Ovary (tissue), 9 donors: ENCODE results near the gene ALK. TPM values are rescaled to one million over a fixed set of nuclear protein-coding genes. Genes with fewer than 3 reads are reported as not detected.

Experiments used
- DNase-seq, 5 donors: peaks; one replicate each; pipeline ENCODE4 v3.0.0-alpha.2; 2019 to 2020
- H3K27ac ChIP-seq, 2 donors: fragments of 200-600 bp; one replicate each; pipeline versions ENCODE4 v1.5.1 to v1.8.0; 2019 to 2022
- H3K27me3 ChIP-seq: fragments of 200-600 bp; one replicate; pipeline ENCODE4 v1.8.0; 2022
- H3K36me3 ChIP-seq: fragments of 200-600 bp; sonication (generic); one replicate; pipeline ENCODE4 v1.5.1; 2019
- H3K4me1 ChIP-seq: one replicate; pipeline ENCODE4 v1.8.1; 2013; ENCODE audit warnings: mild to moderate bottlenecking, moderate library complexity; ENCODE audit not compliant: insufficient read depth
- H3K4me3 ChIP-seq: fragments of 200-600 bp; sonication (generic); one replicate; pipeline ENCODE4 v1.5.1; 2017
- H3K9me3 ChIP-seq, 2 donors: fragments of 200-600 bp in 1 of 2; sonication (generic) in 1 of 2; one replicate each; pipeline versions ENCODE4 v1.5.1 to v1.8.1; 2013 to 2019; ENCODE audit warnings: mild to moderate bottlenecking in 1 of 2, moderate library complexity in 1 of 2
- CTCF ChIP-seq, 3 donors: fragments of 450-650 bp in 2 of 3; fragments of 200-600 bp in 1 of 3; IDR thresholded peaks; one replicate each; pipeline versions ENCODE4 v1.5.1 to v1.8.0; 2016 to 2022; ENCODE audit warnings: antibody characterized with exemption in 3 of 3, mild to moderate bottlenecking in 1 of 3
- EP300 ChIP-seq: sonication (generic); formaldehyde crosslinking; IDR thresholded peaks from one replicate; pipeline ENCODE4 v1.6.1; 2017; ENCODE audit warnings: antibody characterized with exemption
- POLR2A ChIP-seq: fragments of 450-650 bp; IDR thresholded peaks from one replicate; pipeline ENCODE4 v1.6.1; 2017; ENCODE audit warnings: antibody characterized with exemption, mild to moderate bottlenecking, moderate library complexity
- WGBS, 3 donors: extraction: QIAGEN DNeasy Blood & Tissue Kit in 1 of 3; methylation state at CpG; one replicate each; pipeline versions ENCODE4 v1.1.5 to v1.1.7; 2013 to 2017; 5-methylcytosine and 5-hydroxymethylcytosine counted together
- intact Hi-C, 4 donors: fragments of 100-400 bp; cut with DNase I; formaldehyde crosslinking; loops; one replicate each; pipeline versions ENCODE4 v1.11.0 to v1.15.1; 2022 to 2023
- polyA plus RNA-seq, 2 donors: library from polyadenylated mRNA; stranded (reverse); fragments of 200-250 nt in 1 of 2; fragments of 350-450 nt in 1 of 2; fragmentation: Illumina TruSeq in 1 of 2; extraction: RNeasy Lipid Tissue Mini Kit (QIAGEN cat#74804) in 1 of 2; gene quantifications; one replicate each; pipeline ENCODE4 v1.2.3, GENCODE V29; 2013 to 2014
- total RNA-seq, 7 donors: library from RNA; depleted of rRNA in 2 of 7; stranded (reverse); fragments of >200 nt in 2 of 7; fragmentation: NEBNext Ultra II Directional in 3 of 7; extraction: Animal tissue kit (Norgen Biotek cat#: 25700) in 3 of 7; gene quantifications; one replicate each; pipeline versions ENCODE4 v1.1.0 to v1.2.4, GENCODE V29; 2016 to 2023
- donor health status: DM: no; HTN: no; CAD: no; lungs with moderate emphysema.
- donor health status: DM: no; HTN: no; CAD: no.
- donor health status: Bipolar disorder and iron deficiency.
- donor health status: DM: yes; HTN: yes; CAD: no.
- donor health status: DM: no; HTN: no; CAD: no.
- donor health status: DM: yes; HTN: yes; CAD: no.

The ALK gene
- total and polyA plus RNA-seq, 9 donors = 0.05 to 1.7 (median 0.23) TPM; not detected in 1

- no peak for TF ChIP-seq POLR2A
- no peak for TF ChIP-seq EP300
- TF ChIP-seq CTCF (IDR thresholded peaks at IDR 0.05) = no peak
- no peaks in the 10 kb centered on the region for H3K9me3 ChIP-seq
- 49 to 88% (median 61%) methylated on average over 2 of the region's 2 CpGs for WGBS, 3 donors
- no peaks in the 10 kb centered on the region for H3K27me3 ChIP-seq
- intact Hi-C loops = no loop called here
- DNase-seq = no peak
- no peak overlapping the region for H3K27ac ChIP-seq
- H3K36me3 ChIP-seq = no peaks in the 10 kb centered on the region
- no peak overlapping the region for H3K4me3 ChIP-seq
- H3K4me1 ChIP-seq = no peaks in the 10 kb centered on the region
Observed at GRCh38 chr2:29433128-29433527, 488.3 kb downstream of the ALK start.

- H3K4me3 ChIP-seq = no peak overlapping the region
- intact Hi-C loops = no loop called here
- H3K36me3 ChIP-seq = no peaks in the 10 kb centered on the region
- no peak for DNase-seq
- no peaks in the 10 kb centered on the region for H3K9me3 ChIP-seq
- TF ChIP-seq EP300 (no peak), CTCF (IDR thresholded peaks at IDR 0.05) (no peak), POLR2A (no peak)
- no peak overlapping the region for H3K27ac ChIP-seq
- H3K4me1 ChIP-seq = no peaks in the 10 kb centered on the region
- H3K27me3 ChIP-seq = no peaks in the 10 kb centered on the region
- 86 to 95% (median 94%) methylated on average over 1 of the region's 1 CpG for WGBS, 3 donors
Observed at GRCh38 chr2:29431485-29431884, 489.9 kb downstream of the ALK start.

GRCh38 chr2:29430382-29431112 lies 490.8 kb downstream of the ALK start:
- TF ChIP-seq EP300 (no peak), POLR2A (no peak)
- WGBS, 3 donors = 35 to 54% (median 47%) methylated on average over 4 of the region's 4 CpGs
- H3K27me3 ChIP-seq = no peaks in the 10 kb centered on the region
- H3K4me3 ChIP-seq = no peak overlapping the region
- intact Hi-C loops = no loop called here
- H3K9me3 ChIP-seq = no peaks in the 10 kb centered on the region
- H3K4me1 ChIP-seq = no peaks in the 10 kb centered on the region
- no peak overlapping the region for H3K27ac ChIP-seq
- H3K36me3 ChIP-seq = no peaks in the 10 kb centered on the region
- DNase-seq = no peak

GRCh38 chr2:29426354-29426753 lies 495.0 kb downstream of the ALK start:
- Histone ChIP-seq H3K9me3 (no peaks in the 10 kb centered on the region), H3K4me3 (no peak overlapping the region), H3K36me3 (no peaks in the 10 kb centered on the region), H3K4me1 (no peaks in the 10 kb centered on the region), H3K27me3 (no peaks in the 10 kb centered on the region), H3K27ac (no peak overlapping the region)
- no peak for TF ChIP-seq EP300
- TF ChIP-seq CTCF (IDR thresholded peaks at IDR 0.05) = no peak
- no peak for TF ChIP-seq POLR2A
- no peak for DNase-seq
- intact Hi-C loops = no loop called here

- intact Hi-C loops = no loop called here
- no peak for DNase-seq
- no peaks in the 10 kb centered on the region for H3K36me3 ChIP-seq
- H3K4me3 ChIP-seq = no peak overlapping the region
- H3K4me1 ChIP-seq = no peaks in the 10 kb centered on the region
- no peak for TF ChIP-seq POLR2A
- TF ChIP-seq CTCF (IDR thresholded peaks at IDR 0.05) = no peak
- no peak for TF ChIP-seq EP300
- no peak overlapping the region for H3K27ac ChIP-seq
- H3K27me3 ChIP-seq = no peaks in the 10 kb centered on the region
- no peaks in the 10 kb centered on the region for H3K9me3 ChIP-seq
- WGBS, 3 donors = 92 to 94% (median 93%) methylated on average over 1 of the region's 1 CpG
Observed at GRCh38 chr2:29425866-29426265, 495.5 kb downstream of the ALK start.
